Colonic mucosa (tissue), 4 donors: ENCODE data around the gene CORO2B. TPM values are rescaled to one million over a fixed set of nuclear protein-coding genes. Genes with fewer than 3 reads are reported as not detected.

ENCODE experiments used
- DNase-seq: peaks from one replicate; pipeline ENCODE4 v3.0.0-alpha.2; 2020
- H3K27ac ChIP-seq: fragments of 200-600 bp; one replicate; pipeline ENCODE4 v1.8.0; 2021
- H3K27me3 ChIP-seq: fragments of 200-600 bp; one replicate; pipeline ENCODE4 v1.8.0; 2021
- H3K36me3 ChIP-seq: fragments of 200-600 bp; one replicate; pipeline ENCODE4 v1.8.0; 2021
- H3K4me1 ChIP-seq: fragments of 200-600 bp; one replicate; pipeline ENCODE4 v1.8.0; 2021; ENCODE audit warnings: mild to moderate bottlenecking
- H3K4me3 ChIP-seq: fragments of 200-600 bp; one replicate; pipeline ENCODE4 v1.8.0; 2021
- H3K9ac ChIP-seq, 2 donors: one replicate each; pipeline ENCODE4 v1.7.0; 2013; ENCODE audit warnings: control low read depth in 2 of 2, low read depth in 2 of 2, low read length in 2 of 2
- H3K9me3 ChIP-seq: fragments of 200-600 bp; one replicate; pipeline ENCODE4 v1.8.0; 2021
- CTCF ChIP-seq: fragments of 200-600 bp; IDR thresholded peaks from one replicate; pipeline ENCODE4 v1.8.0; 2022; ENCODE audit warnings: antibody characterized with exemption, mild to moderate bottlenecking
- intact Hi-C: fragments of 100-400 bp; cut with DNase I; formaldehyde crosslinking; loops from one replicate; pipeline ENCODE4 v1.14.1; 2022
- total RNA-seq, 2 donors: library from RNA; stranded (reverse); fragmentation: NEBNext Ultra II Directional in 1 of 2; extraction: Animal tissue kit (Norgen Biotek cat#: 25700) in 1 of 2; gene quantifications; one replicate each; pipeline ENCODE4 v1.2.1, GENCODE V29; 2021
- donor health status: healthy.
- donor health status: DM: no; HTN: no; CAD: no.
- donor health status: DM: no; HTN: no; CAD: no.

Gene CORO2B
- total RNA-seq, 2 donors from 2014 or later: 0.77 to 1.2 TPM

GRCh38 chr15:68718468-68718867 lies 139.7 kb downstream of the CORO2B start:
- no peak for DNase-seq
- intact Hi-C loops: no loop called here
- no peak for TF ChIP-seq CTCF
- H3K36me3 ChIP-seq: no peaks in the 10 kb centered on the region
- H3K27ac ChIP-seq: no peak overlapping the region
- H3K9me3 ChIP-seq: no peaks in the 10 kb centered on the region
- no peak overlapping the region for H3K4me3 ChIP-seq
- no peaks in the 10 kb centered on the region for H3K4me1 ChIP-seq
- H3K27me3 ChIP-seq: no peaks in the 10 kb centered on the region
- no peak overlapping the region for H3K9ac ChIP-seq

DNA sequence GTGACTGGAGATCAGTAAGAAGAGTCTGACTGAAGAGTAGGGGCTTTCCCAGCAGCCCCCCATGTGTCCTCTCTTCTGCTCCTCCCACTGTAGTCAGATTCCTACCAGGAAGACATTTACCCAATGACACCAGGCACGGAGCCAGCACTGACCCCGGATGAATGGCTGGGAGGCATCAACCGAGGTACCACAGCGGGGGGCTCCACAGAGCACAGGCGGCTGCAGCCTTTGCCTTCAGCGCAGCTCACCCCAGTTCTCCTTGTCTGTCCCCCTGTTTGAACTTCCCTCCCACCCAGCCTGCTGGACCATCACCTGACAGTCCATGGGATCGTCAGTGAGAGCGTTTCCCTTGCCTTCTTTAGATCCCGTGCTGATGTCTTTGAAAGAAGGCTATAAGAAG lies 140.3 kb downstream of the CORO2B start:
- H3K27me3 ChIP-seq: no peaks in the 10 kb centered on the region
- H3K4me1 ChIP-seq: no peaks in the 10 kb centered on the region
- no peak for DNase-seq
- no peak overlapping the region for H3K9ac ChIP-seq
- H3K27ac ChIP-seq: no peak overlapping the region
- H3K9me3 ChIP-seq: no peaks in the 10 kb centered on the region
- intact Hi-C loops: no loop called here
- no peaks in the 10 kb centered on the region for H3K36me3 ChIP-seq
- H3K4me3 ChIP-seq: no peak overlapping the region
- no peak for TF ChIP-seq CTCF

GRCh38 chr15:68719672-68720071 lies 140.9 kb downstream of the CORO2B start:
- Histone ChIP-seq H3K27ac (no peak overlapping the region), H3K36me3 (no peaks in the 10 kb centered on the region), H3K27me3 (no peaks in the 10 kb centered on the region), H3K4me3 (no peak overlapping the region), H3K9me3 (no peaks in the 10 kb centered on the region), H3K4me1 (no peaks in the 10 kb centered on the region), H3K9ac (no peak overlapping the region)
- no peak for DNase-seq
- intact Hi-C loops: no loop called here
- TF ChIP-seq CTCF: no peak

DNA sequence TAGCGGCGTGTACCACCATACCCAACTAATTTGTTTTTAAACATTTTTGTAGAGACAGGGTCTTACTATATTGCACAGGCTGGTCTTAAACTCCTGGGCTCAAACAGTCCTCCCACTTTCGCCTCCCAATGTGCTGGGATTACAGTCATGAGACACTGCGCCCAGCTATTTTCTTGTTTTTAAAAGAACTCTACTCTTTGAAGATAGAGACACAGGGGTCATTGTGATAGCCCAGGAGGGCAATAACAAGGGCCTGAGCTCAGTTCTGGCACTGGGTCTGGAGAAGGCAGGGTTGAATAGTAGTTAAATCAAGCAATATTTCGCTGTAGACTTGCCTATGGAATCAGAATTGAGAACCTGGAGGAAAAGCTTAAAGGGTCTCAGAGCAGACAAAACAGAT lies 143.1 kb downstream of the CORO2B start:
- intact Hi-C loops: no loop called here
- no peak overlapping the region for H3K4me3 ChIP-seq
- no peaks in the 10 kb centered on the region for H3K4me1 ChIP-seq
- H3K27ac ChIP-seq: no peak overlapping the region
- no peak for TF ChIP-seq CTCF
- H3K27me3 ChIP-seq: no peaks in the 10 kb centered on the region
- H3K36me3 ChIP-seq: no peaks in the 10 kb centered on the region
- DNase-seq: no peak
- H3K9me3 ChIP-seq: no peaks in the 10 kb centered on the region
- H3K9ac ChIP-seq: no peak overlapping the region

- Histone ChIP-seq H3K4me1 (no peaks in the 10 kb centered on the region), H3K36me3 (no peaks in the 10 kb centered on the region), H3K4me3 (no peak overlapping the region), H3K27ac (no peak overlapping the region), H3K9ac (no peak overlapping the region), H3K27me3 (no peaks in the 10 kb centered on the region), H3K9me3 (no peaks in the 10 kb centered on the region)
- intact Hi-C loops: no loop called here
- TF ChIP-seq CTCF: no peak
- peak; percentile 28 for DNase-seq
These were observed 146.9 kb downstream of the CORO2B start for GRCh38 chr15:68725736-68726135.

DNA sequence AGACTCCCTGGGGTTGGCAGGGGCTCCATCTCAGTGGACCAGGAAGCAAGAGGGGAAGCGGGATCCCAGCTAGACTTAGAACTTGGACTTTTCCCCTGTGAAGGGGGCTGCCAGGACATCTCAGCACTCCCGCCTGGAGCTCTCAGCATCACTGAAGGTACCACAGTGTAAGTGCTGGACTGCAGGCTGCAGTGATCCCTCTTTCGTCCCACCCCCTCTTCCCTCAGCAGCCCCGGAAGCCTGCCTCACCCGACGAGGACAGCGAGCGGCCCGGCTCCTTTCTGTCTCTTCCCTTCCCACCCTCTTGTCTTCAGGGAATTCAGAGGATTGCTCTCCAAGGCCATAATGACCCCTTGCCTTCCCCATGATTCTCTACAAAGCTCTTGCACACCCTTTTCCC lies 147.5 kb downstream of the CORO2B start:
- Histone ChIP-seq H3K9me3 (no peaks in the 10 kb centered on the region), H3K4me1 (no peaks in the 10 kb centered on the region), H3K36me3 (no peaks in the 10 kb centered on the region), H3K4me3 (no peak overlapping the region), H3K27ac (no peak overlapping the region), H3K9ac (no peak overlapping the region), H3K27me3 (no peaks in the 10 kb centered on the region)
- intact Hi-C loops: no loop called here
- TF ChIP-seq CTCF: no peak
- DNase-seq: no peak
